Measurements from ENCODE around the gene DOK1. TPM values are rescaled to one million over a fixed set of nuclear protein-coding genes. Genes with fewer than 3 reads are reported as not detected.
A peak's percentile ranks its signal among the peaks of the same experiment; 100 is the strongest.

DOK1 gene
- total RNA-seq, 2 donors from 2014 or later = 27.4 to 34.4 TPM

DNA sequence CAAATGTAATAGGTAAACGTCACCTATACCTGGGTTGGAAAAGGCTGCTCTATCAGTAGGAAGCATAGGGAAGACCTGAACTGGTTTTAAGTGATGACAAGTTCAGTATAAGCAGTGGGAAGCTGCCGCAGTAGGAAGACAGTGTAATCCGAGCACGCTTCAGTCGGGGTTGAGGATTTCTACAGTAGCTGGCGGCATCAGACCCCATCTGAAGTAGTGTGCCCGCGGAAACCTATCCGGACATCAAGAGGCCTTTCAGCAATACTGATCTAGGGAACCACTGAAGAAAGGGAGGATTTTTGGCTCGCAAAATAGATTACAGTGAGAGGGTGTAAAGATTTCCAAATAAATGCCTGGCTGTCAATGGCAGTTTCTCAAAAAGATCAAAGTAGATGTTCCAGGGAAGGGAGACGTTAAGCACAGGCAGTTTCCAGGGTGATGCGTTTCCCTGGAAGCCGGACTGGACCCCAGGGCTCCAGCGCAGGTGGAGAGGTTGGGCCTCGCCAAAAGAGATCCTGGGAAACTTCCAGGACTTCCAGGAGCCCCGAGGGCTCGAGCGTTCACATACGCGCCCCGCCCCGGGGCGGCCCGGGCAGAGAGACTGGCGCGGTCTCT, 6.1 kb upstream of the DOK1 start:
- Mint-ChIP-seq H3K9me3 (no peaks in the 10 kb centered on the region), H3K4me1 (ENCODE audit: low read depth in 2 of 2) (peaks cover 12 to 15% of the 10 kb centered on the region in 2 donors), H3K27ac (no peak overlapping the region), H3K36me3 (no peaks in the 10 kb centered on the region), H3K4me3 (peak overlapping the region; percentile 63), H3K27me3 (peaks cover 38 to 59% of the 10 kb centered on the region in 2 donors)
- ATAC-seq (no peak), DNase-seq (ENCODE audit: low spot score) (no peak)

DNA sequence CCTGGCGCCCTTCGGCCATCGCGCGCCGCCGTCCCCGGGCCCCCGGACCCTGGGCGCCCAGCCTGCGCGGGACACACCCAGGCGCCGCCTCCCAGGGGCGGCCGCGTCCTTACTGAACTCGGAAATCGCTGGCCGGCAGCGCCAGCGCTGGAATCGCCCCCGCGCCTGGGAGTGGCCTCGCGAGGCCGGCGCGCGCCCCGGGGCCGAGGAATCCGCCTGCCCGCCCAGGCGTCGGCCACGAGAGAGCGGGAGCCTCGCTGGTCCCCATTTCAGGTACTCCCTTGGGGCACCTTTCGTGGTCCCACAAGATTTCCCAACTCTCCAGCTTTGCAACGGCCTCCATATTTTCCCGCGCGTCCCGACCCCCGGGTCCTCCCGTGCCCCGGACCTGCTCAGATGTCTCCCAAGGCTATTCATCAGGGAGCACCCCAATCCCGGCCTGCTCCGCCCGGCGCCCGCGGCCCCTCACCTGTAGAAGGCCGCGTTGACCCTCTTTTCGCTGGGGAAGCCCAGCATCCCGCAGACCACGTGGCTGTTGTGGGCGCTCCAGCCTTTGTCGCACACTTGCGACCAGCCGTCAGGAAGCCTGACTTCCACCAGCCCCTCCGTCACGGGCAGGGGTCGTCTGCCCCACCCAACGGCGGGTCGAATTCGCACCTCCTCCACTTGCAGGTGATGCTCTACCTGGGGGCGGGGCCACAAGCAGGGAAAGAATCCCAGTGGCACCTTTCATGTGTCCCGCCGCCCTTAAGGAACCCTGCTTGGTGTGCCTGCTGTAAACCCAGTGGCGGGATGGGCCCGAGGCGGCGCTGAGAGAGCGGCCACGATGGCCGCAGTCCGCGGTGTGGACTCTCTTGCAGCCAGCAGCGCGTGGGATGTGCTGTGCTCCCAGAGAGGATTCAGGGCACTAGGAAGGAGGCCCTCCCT, 5.4 kb upstream of the DOK1 start:
- H3K4me1 Mint-ChIP-seq (ENCODE audit: low read depth in 2 of 2) = peaks cover 12 to 19% of the 10 kb centered on the region in 2 donors
- H3K27ac Mint-ChIP-seq = no peak overlapping the region
- H3K36me3 Mint-ChIP-seq = no peaks in the 10 kb centered on the region
- ATAC-seq (peak; percentile 73 to 80), DNase-seq (ENCODE audit: low spot score) (peak; percentile 56)
- no peaks in the 10 kb centered on the region for H3K9me3 Mint-ChIP-seq
- peaks cover 38 to 58% of the 10 kb centered on the region in 2 donors for H3K27me3 Mint-ChIP-seq
- H3K4me3 Mint-ChIP-seq = peak overlapping the region; percentile 31

DNA sequence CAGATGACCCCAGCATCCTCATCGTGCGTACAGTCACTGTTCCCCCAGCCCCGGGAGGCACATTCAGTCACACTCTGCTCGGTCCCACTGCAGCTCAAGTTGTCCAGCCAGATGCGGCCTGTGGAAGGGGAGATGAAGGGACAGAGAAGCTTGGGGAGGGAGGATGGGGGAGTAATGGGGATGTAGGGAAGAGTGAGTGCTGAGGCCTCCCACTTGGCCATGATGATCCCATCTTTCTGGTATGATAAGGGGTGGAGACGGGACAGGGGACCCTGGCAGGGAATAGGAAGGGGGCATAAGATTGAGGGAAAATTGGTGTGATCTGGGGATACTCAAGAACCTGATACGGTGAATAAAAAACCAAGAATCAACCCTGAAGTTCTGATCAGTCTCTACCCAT, 4.3 kb upstream of the DOK1 start:
- no peaks in the 10 kb centered on the region for H3K9me3 Mint-ChIP-seq
- peaks cover 34 to 48% of the 10 kb centered on the region in 2 donors for H3K27me3 Mint-ChIP-seq
- H3K36me3 Mint-ChIP-seq = no peaks in the 10 kb centered on the region
- H3K4me3 Mint-ChIP-seq = peak overlapping the region; percentile 31
- DNase-seq (ENCODE audit: low spot score) (peak; percentile 31), ATAC-seq (no peak)
- H3K27ac Mint-ChIP-seq = no peak overlapping the region
- peaks cover 12 to 19% of the 10 kb centered on the region in 2 donors for H3K4me1 Mint-ChIP-seq (ENCODE audit: low read depth in 2 of 2)

DNA sequence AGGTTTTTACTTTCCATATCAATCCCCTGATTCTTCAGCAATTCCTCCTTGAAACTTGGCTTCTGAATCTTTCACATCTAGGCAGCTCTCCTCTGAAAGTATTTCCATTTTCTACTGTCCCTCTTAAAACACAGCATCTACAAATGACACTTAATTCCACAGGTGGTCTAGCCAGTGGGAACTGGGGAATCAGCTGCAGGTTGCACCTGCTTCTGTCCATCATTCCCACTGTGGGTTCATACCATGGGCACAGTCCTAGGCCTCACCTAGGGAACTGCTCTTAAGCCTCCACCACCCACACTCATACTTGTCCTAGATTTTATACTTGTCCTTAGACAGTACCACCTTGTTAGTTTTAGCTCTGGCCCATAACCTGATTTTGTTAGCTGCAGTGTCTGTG, 3.0 kb upstream of the DOK1 start:
- Mint-ChIP-seq H3K36me3 (no peaks in the 10 kb centered on the region), H3K27me3 (peaks cover 24 to 35% of the 10 kb centered on the region in 2 donors), H3K27ac (no peak overlapping the region), H3K4me1 (ENCODE audit: low read depth in 2 of 2) (peaks cover 12 to 19% of the 10 kb centered on the region in 2 donors), H3K4me3 (no peak overlapping the region), H3K9me3 (no peaks in the 10 kb centered on the region)
- ATAC-seq = no peak
- DNase-seq (ENCODE audit: low spot score) = peak; percentile 28

DNA sequence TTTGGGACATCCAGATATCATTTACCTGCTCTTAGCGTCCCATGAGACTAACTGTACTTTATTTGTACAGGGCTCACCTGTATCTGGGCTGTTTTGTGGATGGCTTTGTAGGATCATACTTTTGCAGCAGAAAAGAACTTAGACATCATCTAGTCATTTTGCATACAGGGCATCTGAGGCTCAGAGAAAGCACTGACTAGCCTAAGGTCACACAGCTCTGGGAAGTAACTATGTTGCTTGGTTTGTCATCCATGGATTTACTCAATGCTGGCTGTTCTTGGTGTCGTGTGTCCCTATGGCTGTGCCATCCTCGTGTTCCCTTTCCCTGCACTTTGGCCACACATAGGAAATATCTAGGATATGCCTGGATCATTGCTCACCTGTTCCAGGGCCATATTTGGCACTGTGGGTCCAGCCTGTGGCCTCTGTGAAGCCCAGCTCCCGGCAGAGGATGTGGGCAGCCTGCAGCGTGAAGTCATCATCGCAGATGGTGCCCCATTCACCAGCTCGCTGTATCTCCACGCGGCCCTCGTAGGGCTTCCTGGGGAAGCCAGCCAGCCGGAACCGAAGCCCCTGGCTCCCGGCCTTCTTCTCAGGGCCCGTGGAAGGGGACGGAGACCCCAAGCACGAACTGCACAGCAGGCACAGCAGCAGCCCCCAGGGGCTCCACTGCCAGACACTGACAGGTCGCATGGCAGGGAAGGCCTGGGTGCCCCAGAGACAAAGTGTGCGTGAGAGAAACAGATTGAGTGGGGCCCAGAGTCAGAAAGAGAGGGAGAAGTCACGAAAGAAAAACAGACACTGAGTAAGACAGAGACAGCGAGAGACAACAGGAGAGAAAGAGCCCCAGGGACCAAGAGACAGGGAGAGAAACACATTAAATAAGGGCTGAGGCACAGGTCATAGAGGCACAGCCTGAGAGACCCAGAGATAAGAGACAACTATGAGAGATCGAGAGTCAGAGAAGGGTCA, 2.3 kb upstream of the DOK1 start:
- no peak for ATAC-seq
- H3K36me3 Mint-ChIP-seq = no peaks in the 10 kb centered on the region

DNA sequence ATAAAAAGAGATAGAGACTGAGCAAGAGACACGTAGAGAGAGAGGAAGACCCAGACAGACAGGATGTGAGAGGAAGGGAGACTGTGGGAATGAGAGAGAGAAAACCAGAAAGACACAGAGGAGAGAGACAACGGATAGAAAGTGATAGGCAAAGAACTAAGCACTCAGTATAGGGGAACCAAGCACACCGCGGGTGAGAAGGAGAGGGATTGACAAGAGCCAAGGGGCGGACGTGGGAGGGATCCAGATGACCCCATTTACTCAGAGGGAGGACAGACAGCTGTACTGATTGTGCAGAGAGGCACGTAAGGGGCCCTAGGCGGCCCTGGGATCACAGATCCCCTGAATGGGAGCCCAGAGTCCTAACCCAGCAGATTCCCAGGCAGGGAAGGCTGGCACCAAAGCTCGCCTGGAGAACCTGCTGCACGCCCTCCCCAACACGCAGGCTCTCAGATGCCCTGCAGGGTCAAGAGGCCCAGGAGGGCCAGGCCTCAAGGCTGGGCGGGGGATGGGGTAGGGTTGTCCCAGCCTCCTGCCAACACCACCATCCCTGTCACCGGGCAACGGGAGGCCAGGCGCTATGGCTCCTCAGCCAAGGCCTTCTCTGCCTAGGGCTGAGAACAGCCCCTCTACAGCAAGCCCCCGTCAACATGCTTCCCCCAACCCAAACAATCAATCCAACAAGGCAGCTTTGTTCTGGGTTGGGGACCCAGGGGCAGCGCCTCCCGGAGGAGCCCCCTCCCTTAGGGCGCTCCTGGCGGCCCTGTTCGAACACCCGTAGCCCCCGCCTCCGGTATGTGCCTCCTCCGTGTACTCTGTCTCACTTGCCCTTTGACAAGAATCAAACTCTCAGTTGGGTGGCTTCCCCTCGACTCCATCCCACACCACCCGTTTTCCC, 1.4 kb upstream of the DOK1 start:
- DNase-seq (ENCODE audit: low spot score) = no peak
- H3K36me3 Mint-ChIP-seq = no peaks in the 10 kb centered on the region
- H3K27ac Mint-ChIP-seq = peak overlapping the region; percentile 41 to 87
- peaks cover 17 to 21% of the 10 kb centered on the region in 2 donors for H3K27me3 Mint-ChIP-seq
- H3K4me3 Mint-ChIP-seq = peak overlapping the region; percentile 66
- no peaks in the 10 kb centered on the region for H3K9me3 Mint-ChIP-seq
- H3K4me1 Mint-ChIP-seq (ENCODE audit: low read depth in 2 of 2) = peaks cover 12 to 19% of the 10 kb centered on the region in 2 donors
- no peak for ATAC-seq

More for the DNA sequence above, 2.3 kb upstream of the DOK1 start:
- no peaks in the 10 kb centered on the region for H3K9me3 Mint-ChIP-seq
- peaks cover 22 to 30% of the 10 kb centered on the region in 2 donors for H3K27me3 Mint-ChIP-seq
- no peak for DNase-seq (ENCODE audit: low spot score)
- peak overlapping the region; percentile 24 to 41 for H3K27ac Mint-ChIP-seq
- H3K4me1 Mint-ChIP-seq (ENCODE audit: low read depth in 2 of 2) = peaks cover 12 to 19% of the 10 kb centered on the region in 2 donors
- H3K4me3 Mint-ChIP-seq = peak overlapping the region; percentile 66

DNA sequence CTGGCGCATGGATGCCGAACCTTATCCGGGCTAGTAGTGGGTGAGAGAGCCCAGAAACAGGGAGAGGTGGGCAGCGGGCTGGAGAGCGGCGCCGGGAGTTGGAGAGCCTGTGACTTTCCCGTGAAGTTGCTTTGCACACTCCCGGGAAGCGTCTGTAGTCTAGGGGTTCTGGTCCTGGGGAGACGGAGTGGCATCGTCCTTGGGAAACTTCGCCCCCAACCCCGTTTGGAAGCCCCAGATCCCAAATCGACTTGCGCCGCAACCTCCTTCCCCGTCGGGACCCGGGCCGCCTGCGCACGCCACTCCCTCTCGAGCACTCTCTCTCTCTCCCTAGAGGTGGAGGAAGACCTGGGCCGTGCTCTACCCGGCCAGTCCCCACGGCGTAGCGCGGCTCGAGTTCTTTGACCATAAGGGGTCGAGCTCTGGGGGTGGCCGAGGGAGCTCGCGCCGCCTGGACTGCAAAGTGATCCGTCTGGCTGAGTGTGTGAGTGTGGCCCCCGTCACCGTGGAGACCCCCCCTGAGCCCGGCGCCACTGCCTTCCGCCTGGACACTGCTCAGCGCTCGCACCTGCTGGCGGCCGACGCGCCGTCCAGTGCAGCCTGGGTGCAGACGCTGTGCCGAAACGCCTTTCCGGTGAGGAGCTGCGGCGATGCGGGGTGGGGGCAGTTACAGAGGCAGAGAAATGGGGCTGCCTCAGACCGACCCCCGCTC, 456 bp downstream of the DOK1 start:
- H3K36me3 Mint-ChIP-seq = no peaks in the 10 kb centered on the region
- peak overlapping the region; percentile 88 for H3K4me3 Mint-ChIP-seq
- peaks cover 10 to 13% of the 10 kb centered on the region in 2 donors for H3K27me3 Mint-ChIP-seq
- H3K27ac Mint-ChIP-seq = peak overlapping the region; percentile 68 to 87
- peaks cover 12 to 16% of the 10 kb centered on the region in 2 donors for H3K4me1 Mint-ChIP-seq (ENCODE audit: low read depth in 2 of 2)
- no peaks in the 10 kb centered on the region for H3K9me3 Mint-ChIP-seq
- ATAC-seq = peak; percentile 66 to 72
- peak; percentile 69 for DNase-seq (ENCODE audit: low spot score)

DNA sequence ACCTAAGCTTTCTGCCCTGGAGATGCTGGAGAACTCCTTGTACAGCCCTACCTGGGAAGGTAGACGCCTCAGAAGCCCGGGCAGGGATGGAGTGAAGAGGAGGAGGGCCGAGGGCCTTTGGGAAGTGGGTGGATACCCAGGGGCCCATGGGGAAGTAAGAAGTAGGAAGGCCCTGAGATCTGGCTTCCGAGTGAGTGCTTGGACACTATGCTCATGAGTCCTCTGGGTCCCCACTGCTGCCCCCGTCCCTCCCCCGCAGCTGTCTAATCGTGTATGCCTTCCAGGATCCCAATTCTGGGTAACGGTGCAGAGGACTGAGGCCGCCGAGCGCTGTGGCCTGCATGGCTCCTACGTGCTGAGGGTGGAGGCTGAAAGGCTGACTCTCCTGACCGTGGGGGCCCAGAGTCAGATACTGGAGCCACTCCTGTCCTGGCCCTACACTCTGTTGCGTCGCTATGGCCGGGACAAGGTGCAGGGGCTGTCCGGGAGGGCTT, 1.1 kb downstream of the DOK1 start:
- no peaks in the 10 kb centered on the region for H3K36me3 Mint-ChIP-seq
- ATAC-seq = no peak

DNA sequence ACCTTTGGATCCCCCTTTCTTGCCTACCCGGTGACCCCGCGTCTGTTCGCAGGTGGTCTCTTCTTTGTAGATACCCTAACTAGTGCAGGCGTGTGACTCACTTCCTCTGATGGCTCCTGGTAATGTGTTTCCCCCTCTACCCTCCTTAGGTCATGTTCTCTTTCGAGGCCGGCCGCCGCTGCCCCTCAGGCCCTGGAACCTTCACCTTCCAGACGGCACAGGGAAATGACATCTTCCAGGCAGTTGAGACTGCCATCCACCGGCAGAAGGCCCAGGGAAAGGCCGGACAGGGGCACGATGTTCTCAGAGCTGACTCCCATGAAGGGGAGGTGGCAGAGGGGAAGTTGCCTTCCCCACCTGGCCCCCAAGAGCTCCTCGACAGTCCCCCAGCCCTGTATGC, 1.6 kb downstream of the DOK1 start:
- peaks cover 12 to 24% of the 10 kb centered on the region in 2 donors for H3K4me1 Mint-ChIP-seq (ENCODE audit: low read depth in 2 of 2)
- peaks cover 7 to 8% of the 10 kb centered on the region in 2 donors for H3K27me3 Mint-ChIP-seq
- no peak for ATAC-seq
- DNase-seq (ENCODE audit: low spot score) = no peak
- H3K9me3 Mint-ChIP-seq = no peaks in the 10 kb centered on the region
- no peaks in the 10 kb centered on the region for H3K36me3 Mint-ChIP-seq
- no peak overlapping the region for H3K27ac Mint-ChIP-seq
- peak overlapping the region; percentile 88 for H3K4me3 Mint-ChIP-seq

More for the DNA sequence above, 1.1 kb downstream of the DOK1 start:
- DNase-seq (ENCODE audit: low spot score) = no peak
- Mint-ChIP-seq H3K4me1 (ENCODE audit: low read depth in 2 of 2) (peaks cover 12 to 23% of the 10 kb centered on the region in 2 donors), H3K27me3 (peaks cover 8 to 9% of the 10 kb centered on the region in 2 donors), H3K27ac (peak overlapping the region; percentile 68 to 87), H3K4me3 (peak overlapping the region; percentile 88), H3K9me3 (no peaks in the 10 kb centered on the region)

DNA sequence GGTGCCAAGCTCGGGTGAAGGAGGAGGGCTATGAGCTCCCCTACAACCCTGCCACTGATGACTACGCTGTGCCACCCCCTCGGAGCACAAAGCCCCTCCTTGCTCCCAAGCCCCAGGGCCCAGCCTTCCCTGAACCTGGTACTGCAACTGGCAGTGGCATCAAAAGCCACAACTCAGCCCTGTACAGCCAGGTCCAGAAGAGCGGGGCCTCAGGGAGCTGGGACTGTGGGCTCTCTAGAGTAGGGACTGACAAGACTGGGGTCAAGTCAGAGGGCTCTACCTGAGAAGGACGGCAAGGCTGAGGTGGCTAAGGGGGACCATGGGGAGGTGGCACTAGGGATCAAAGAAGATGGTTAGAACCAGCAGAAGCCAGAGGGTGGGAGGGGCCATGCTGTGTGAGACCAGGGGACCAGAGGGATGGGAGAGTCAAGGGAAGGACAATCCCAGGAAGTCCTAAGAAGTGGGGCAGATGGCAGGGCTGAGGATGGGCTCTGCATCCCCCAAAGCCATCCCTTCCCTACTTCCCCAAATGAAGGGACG, 2.4 kb downstream of the DOK1 start:
- Mint-ChIP-seq H3K27me3 (peaks cover 6 to 11% of the 10 kb centered on the region in 2 donors), H3K27ac (no peak overlapping the region), H3K36me3 (no peaks in the 10 kb centered on the region), H3K4me3 (no peak overlapping the region), H3K4me1 (ENCODE audit: low read depth in 2 of 2) (peaks cover 12 to 26% of the 10 kb centered on the region in 2 donors), H3K9me3 (no peaks in the 10 kb centered on the region)
- no peak for DNase-seq (ENCODE audit: low spot score)
- no peak for ATAC-seq

DNA sequence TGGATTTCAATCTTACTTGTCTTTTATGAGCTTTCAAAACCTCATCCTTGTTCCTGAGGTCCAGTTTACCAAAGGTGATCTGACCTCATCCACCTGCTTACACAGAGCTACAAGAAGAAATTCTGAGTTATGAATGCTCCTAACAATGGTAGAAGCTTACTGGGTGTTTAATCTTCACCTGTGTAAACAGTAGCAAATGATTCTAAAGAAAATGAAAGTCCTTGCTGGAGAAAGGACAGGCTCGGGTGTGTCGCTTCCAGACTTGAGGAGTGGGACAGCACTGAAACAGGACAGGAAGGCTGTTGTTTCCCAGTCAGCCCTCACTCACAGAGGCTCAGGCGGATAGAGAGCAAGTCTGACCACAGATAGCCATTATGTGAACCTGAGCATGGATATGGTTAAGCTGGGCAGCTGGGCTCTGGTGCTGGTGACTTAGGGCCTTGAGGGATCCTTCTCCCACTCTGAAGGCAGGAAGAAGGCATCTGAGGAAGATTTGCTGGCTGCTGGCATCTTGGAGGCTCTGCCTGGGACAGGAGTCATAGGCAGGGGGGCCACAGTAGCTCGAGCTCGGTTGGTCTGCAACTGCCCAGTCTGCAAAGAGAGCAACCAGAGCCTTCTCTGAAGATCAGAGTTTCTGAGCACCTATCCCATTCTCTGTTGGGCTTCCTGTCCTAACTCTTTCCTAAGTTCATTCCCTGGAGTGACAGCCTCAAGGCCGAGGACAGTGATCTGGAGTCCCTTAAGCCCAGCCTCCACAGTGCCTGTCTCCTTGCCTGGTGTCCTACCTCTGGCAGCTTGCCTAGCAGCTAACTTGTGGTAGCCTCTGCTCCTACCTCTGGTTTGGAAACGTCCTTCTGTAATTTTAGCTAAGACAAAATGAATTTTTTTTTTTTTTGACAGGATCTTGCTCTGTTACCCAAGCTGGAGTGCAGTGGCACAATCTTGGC, 4.0 kb downstream of the DOK1 start:
- Mint-ChIP-seq H3K27ac (no peak overlapping the region), H3K36me3 (no peaks in the 10 kb centered on the region), H3K4me3 (no peak overlapping the region), H3K9me3 (no peaks in the 10 kb centered on the region), H3K27me3 (peaks cover 14 to 15% of the 10 kb centered on the region in 2 donors), H3K4me1 (ENCODE audit: low read depth in 2 of 2) (peaks cover 0 to 19% of the 10 kb centered on the region in 2 donors)
- no peak for DNase-seq (ENCODE audit: low spot score)
- ATAC-seq = no peak

All from natural killer cell treated with Interleukin-12 subunit alpha and Interleukin-12 subunit beta and Interleukin-15 and Interleukin-18, amount 100 ng/mL, for 72 hours (primary cell).